Activated effector memory CD4-positive, alpha-beta T cell treated with Interleukin-2 at 50 U/mL for 16 hours (primary cell): ENCODE data around the gene UST.

Source experiments
- DNase-seq: peaks from one replicate; pipeline ENCODE4 v3.0.0-alpha.2; 2020

The UST gene

DNA sequence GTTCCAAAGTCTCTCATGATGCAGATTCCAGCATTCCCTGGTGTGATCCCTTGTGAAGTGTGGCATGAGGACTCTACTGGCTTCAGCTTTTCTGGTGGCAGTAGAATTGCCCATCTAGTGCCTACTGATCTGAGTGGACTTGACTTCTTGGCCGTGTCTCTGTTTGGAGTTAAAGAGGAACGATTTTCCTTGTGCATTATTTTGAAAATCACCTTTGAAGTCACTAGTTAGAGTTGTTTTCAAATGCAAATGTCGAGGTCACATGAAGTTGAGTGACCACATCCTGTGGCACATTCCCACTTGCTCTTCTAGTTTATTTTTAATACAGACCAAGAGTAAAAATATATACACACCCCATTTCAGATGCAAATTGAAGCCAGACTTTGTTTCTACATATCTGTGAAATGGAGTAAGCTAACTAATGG is 300.0 kb downstream of the UST start:
- DNase-seq, result no peak

DNA sequence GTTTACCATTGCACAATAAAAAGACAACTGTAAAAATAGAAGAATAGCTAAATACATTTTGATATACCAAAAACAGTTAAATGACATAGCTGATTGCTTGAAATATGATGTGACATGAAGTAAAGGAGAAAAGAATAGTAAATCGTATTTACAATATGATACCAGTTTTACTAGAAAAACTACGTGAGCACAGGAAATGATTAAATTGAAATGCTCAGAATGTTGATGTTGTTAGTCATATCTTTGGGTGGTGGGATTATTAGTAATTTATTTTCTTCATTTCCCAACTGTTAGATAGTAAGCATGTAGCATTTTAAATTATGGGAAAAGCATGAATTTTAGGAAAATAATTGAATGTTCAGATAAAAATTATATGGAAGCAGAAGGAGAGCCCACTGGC is 302.4 kb downstream of the UST start:
- no peak for DNase-seq

DNA sequence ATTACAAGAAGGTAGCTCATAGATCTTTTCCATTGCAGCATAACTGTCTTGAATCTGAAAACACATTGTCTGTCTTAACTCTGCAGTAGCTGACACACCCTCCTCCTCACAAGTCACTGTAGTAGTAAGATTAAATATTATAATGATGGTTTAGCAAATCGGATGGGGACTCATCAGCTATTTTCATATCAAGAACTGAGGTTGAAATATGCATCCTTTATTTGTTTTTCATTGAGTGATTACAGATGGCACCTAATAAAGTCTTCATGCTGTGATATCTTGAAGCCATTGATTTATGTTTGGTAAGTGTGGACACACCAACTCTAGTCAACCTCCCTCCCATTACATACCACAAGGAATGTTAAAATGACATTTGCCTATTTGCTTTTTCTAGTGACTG is 303.3 kb downstream of the UST start:
- no peak for DNase-seq

DNA sequence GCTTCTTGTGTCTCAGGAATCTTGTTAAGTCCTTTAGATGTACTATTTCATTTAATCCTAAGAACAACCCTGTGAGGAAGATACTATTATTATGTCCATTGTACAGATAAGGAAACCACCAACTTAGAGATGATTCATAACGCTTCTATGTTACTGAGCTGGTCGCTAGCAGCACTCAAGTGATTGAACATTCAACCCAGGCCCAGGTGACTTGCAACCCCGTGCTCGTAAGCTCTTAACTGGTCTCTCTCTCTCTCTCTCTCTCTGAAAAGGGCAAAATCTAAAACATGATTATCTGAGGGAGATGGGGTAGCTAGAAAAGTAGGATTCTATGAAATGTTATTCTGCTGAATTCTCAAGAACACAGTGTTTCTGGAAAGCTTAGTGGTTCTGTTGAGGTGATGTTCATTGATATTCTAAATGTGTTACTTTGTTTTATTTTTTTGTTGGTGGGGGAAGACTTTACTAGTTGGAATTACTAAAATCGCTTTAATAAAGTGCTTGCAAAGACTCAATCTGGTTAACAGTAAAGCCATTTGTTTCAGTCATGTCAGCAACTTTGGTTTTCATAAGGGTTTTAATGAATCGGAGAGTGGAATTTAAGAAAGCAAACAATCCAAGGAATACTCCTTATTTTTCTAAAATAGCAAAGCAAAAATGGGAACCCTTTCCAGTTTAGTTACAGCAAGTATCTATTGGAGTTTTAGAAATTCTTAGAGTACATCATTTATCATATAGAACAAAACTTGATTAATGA is 305.7 kb downstream of the UST start:
- no peak for DNase-seq

DNA sequence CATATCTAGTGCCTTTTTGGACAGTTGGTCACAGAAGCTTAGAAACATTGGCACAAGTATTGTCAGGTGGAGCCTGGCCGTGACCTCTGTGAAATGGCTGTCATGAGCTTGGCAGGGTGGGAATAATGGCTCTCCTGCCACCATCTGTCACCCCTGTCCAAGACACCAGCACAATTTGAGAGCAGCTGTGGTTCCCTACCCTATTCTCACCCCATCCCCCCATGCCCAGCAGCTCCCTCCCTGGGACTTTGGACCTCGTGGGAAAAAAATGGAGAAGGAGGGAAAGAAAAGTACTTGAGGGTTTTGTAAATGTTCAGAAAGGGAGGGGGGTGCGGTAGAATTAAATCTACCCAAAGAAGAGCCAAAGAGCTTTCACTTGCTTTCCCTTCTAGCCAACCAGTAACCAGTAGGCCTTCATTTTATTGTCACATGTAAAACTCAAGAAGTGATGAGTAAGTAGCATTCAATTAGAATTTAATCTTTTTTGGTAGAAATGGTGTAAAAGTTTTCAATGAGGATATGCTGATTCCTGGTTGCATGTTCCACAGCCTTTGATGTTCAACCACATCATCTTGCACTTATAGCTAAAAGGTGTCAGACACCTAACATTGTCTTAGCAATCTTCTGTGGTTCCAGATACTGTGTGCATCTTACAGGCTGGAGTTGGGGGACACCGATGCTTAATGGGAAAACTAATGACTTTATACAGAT is 307.2 kb downstream of the UST start:
- no peak for DNase-seq

DNA sequence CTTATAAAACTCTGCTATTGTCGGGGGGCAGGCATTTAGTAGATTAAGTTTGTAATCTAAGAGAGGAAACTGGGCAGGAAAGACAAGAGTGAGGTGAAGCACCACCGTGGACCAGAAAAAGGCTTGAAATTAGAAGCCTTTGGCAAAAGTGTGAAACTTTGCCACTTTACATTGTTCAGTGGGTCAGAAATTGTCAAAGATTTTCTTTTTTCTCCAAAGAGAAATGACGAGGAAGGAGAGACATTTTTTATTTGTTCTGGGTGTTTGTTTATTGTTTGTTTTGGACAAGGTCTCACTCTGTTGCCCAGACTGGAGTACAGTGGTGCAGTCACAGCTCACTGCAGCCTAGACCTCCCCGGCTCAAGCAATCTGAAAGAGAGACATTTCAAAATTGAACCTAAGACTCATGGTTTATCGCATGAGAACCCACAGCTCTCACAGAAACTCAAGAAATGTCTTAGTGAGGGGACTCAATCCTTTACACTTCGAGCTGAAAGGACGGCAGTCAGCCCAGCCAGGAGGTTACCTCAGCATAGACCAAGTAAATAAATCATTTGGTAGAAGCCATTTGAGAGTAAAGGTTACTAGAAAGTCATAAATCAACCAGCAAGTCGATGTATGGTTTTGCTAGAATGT is 307.8 kb downstream of the UST start:
- DNase-seq, result no peak

DNA sequence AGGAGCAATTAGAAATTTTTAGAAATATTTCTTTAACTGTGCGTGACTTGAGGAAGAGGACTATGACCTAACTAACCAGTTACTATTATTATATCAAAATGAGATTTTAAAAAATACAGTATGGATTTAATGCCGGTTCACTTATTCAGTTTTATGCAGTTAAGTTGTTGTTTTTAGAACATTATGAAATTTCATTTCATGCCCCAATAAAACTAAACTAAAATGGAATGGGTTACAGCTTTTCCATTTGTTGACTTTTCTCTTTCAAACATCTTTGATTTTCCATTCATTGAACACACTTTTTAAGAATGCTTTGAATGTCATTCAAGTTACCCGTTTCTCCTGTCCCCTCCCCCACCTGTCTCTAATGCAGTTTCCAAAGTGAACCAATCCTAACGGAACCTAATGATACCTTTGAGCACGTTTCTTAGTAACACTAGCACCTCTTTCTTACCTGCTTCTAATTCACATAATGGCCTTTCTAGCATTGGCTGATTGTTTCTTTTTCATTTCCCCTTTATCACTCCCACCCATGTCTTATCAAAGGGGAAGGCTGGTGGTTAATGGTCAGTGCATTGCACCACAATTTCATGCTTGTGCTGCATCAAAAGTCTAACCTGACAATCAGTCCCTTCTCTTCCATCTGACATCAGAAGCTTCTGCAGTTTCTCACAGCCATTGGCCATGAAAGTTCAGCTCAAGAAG is 308.5 kb downstream of the UST start:
- no peak for DNase-seq

DNA sequence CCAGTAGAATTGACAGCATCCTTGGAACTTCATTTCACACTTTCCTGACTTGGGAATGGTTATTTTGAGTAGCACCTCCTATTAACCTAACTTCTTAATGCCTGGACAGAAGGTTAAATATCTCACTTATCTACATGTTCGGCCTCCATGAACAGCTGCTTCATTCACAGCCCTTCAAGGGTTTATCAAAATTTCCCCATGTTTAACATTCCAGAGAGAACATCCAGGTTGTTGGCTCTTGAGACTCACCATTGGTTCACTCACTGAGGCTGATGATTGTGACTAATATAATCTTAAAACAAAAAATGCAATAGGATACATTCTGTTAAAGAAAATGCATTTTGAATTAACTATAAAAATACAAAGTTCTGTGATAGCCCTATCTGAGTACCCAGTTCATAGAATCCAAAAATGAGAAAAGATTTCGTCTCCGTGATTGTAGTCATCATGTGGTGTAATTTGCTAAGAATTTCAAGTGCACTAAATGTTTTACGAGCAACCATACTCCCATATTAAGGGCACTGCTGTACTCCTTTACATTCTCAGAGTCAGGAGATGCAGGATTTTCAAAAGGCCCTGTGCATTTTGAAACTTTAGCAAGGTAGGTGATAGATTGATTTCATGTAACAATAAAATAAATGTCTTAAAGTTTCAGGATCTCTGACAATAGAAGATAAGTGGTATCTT is 310.1 kb downstream of the UST start:
- DNase-seq, result no peak

DNA sequence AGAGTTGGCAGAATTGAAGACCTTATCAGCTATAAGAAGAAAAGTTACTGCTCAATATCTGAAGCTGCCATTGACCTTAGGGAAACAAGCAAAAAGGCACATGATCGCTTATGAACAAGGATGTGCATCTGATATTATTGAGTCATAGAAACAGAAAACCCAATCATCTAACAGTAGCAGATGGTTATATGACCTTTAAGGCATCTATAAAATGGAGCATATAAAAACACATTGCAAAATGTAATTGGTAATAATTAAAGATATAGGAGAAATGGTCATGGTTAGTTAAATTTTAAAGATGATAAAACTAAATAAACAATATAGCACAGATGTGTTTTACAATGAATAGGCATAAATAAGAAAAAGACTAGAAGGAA is 310.6 kb downstream of the UST start:
- DNase-seq, result no peak

DNA sequence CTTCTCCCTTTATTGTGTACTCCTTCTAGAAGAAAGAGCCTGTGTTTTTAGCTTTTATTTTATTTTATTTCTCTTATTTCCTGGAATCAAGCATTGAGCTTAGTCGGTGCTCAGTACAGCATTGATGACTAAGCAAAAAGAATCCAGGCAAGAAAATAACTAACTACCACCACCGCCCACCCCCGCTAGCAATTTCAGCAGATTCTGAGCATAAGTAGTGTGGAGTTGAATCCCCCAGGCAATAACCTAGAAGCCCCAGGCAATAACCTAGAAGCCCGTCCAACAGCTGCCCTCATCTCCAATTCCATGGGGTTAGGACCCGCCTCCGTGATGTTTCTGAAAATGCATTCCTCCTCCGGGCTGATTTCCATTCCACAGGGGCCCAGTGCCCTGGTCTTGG is 312.7 kb downstream of the UST start:
- DNase-seq, result no peak

DNA sequence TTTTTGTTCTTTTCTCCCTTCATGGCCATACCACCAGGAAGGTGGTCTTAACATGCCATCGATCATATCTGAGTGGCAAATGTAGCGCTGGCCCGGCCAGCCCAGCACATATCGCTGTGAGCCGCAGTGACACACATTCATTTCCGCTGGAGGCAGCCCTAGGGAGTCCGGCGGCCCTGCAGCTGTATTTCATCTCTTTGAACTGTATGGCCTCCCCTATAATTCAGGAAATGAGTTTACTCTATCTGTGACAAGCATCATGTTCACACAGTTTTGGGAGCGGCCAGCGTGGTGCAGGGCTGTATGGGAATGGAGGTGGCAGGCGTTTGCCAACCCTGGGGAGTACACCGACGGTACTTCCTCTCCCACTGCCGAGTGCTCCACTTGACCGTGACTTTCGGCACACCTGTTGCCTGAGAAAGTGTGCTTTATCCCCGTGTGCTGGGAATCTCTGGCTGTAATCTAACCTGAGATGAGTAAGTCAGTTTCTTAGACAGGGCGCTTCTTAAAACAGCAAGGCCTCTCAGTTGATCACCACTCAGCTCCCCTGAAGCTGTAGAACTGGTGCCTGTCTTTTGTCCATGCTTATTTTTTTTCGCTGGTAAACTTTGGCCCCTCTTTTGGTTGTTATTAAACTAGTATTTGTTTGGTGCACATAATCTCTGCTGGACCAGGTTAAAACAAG is 313.6 kb downstream of the UST start:
- DNase-seq, result peak; percentile 52

DNA sequence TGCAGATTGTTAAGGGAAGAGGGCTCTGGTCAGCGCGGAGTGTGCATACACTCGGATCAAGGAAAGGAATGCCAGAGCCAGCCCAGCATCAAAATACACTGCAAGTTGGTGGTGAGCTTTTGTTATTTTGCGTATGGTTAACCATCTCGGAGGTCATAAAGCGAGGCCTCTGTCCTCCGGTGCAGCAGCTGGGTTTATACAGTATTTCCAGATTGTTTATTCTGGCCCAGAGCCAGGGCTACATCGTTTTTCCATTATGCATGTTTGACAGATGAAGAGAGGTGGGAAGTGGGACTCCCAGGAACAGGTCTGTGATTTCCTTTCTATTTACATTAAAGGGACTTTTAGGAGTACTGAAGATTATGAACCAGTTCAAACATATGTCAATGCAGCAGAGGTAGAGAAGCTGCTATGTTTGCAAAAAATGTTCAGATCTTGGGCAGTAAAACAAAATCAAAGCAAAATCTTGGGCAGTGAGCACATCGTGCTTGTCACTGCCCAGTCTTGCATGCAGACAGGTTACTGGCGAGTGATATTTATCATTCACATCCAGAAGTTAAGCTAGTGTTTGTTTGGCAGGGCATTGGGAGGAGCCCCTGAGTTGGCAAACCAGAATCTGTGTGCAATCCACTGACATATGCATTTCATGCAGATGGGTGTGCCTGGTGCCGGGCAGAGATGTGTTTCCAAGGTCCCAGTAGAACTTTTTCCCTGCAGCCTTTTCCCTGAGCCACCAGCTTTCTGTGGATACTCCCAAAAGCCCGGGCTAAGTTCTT is 314.3 kb downstream of the UST start:
- no peak for DNase-seq

DNA sequence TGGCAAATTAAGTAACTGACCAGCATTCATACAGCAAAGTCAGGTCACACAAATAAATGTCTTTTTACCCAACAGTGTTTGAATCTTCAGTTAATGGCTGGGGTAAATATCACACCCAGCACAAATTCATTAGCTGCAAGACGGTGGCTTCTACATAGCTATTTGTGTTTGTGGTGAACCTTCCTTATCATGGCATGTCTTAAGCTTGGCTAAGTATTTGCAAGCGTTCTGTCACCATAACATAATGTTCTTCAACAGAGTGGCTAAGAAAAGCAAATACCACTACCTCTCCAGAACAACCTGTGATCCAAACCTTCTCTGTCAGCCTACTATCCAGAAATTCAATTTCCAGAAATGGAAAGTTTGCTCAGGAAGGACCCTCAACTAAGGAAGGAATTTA is 315.1 kb downstream of the UST start:
- DNase-seq, result no peak

DNA sequence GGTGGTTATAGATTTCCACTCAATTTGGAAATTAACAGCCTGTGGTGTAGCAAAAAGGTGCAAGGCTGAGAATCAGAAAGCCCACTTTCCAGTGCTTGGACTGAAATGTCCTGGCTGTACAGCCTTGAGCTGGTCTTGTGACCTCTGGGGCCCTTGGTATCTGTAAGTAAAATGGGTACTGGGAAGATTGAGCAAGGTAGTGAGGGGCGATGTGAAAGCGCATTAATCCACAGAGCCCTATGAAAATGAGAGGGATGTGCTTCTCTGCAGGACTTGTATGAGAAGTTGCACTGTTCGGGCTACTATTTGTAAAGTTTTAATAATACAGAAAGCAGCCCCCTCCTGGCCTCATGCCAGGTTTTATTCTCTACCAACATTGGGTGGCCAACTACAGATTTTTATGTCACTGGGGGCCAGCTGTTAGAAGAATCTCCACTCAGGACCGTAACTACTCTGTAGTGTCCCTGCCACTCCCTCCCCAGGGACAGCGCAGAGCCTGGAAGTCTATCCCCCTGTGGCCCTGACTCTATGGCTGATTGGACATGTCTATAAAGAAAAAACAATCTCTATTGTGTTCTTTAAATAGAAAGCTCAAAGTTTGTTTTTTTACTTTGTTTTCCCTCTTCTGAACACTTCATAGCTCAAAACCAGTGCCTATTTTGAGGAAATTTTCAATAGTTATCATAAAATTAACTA is 316.0 kb downstream of the UST start:
- no peak for DNase-seq

DNA sequence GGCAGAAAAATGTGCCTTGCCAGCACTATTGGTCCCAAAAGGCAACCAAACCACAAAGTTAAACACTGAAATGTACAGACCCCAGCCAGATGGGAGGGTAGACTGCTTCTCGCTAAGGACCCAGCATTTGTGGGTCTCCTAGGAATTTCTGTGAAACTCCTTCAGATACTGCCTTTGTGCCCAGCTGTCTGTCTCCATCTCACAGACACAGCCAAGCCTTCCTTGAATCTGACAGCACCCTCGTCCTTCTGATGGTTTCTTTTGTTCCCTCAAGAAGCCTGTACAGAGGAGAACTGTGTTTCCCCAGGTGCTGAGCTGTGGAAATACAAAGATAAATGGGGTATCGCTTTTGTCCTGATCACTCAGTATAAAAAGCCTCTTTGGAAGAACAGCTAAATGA is 316.6 kb downstream of the UST start:
- DNase-seq, result no peak

DNA sequence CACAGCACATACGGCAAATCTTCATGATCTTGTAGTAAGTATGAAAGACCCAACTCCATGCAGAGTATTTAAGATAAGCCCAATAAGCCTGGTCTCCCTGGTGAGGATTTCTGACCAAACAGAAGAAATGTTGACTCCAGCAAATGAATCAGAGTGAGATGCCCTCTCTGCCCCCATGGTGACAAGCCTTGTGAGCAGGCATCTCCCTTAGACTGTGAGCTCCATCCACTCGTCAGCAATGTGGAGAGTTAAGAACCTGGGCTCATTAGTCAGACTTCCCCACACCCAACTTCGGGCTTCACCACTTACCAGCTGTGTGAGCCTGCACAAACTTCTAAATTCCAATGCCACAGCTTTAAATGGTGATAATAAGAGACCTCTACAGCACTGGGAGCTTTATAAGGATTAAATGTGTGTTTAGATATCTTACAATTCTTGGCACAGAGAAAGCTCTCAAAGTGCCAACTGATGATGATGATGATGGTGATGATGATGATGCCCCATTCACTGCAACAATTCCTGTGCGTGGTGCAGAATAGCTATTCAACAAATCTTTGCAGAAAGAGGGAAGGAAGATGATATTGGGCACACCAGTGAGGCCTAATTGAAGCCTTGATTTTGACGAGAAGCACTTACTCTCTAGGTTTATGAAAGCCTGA is 317.3 kb downstream of the UST start:
- DNase-seq, result no peak

DNA sequence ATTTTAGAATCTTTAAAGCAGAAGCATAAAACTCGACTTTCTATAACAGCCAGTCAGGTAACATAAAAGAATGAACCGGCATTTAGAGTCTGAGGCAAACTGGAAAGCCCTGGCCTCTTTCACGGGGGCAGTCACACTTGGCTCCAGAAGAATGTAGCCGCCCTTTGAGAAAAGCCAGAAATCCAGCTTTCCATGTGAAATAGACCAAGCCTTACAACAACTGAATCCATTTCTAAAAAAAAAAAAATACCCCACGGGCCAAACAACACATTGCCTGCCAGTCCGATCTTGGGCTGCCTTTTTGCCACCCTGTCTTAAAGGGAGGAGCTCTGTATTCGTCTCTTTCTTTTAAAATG is 317.8 kb downstream of the UST start:
- DNase-seq, result no peak

DNA sequence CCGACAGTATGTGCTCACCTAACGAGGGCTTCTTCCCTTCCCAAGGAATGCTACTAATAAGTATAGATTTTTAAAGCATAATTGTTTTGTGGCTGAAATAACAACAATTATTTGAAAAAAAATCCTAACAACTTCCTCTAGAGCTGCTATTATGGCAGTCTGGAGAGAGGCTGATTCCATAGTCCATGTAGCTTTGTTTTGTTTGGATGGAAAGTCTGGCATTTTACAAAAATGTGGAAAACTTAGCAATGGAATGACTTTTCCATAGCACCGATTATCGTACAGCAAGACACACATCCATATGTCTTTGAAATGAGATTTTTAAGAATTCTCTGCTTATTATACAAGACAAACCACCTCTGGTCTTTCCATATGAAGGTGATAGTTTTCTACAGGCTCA is 318.3 kb downstream of the UST start:
- DNase-seq, result no peak

DNA sequence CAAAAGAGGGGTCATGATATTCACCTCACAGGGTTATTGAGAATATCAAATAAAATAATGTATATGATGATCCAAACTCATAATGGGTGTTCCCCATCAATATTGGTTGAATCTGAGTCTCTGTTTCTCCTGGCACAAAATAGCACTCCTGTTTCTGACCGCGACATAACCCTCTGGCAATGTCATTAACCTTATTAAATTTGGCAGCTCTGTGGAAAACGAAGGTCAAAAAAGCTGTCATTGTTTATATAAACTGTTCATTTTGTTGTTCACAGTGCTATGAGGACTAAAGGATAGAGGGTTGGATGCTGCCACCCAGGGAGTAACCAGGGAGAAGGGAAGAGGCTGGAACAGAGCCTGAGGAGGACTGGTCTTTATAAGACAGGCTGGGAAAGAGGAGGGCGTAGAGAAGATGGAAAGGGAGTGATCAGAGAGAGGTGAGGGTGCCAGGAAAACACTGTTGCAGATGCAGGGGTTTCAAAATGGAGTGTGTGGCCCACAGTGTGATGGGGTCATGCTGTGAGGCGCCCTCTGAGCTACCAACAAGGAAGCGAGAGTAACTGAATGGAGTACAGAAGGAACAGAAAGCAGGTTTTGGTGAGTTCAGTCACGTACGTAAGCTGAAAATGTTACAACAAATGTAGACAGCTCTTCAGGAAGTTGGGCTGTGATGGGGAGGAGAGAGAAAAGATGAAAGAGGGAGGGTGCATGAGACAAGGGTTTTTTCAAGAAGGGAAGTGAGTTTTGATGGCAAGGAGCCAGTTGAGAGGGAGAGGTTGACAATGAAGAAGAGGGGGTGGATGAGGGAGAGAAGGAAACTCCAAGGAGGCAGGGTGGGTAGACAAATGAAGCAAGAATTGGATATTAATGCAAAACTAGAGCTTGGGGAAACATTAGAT is 319.1 kb downstream of the UST start:
- DNase-seq, result no peak
